CD14-positive monocyte (primary cell): ENCODE measurements around the gene GID8. TPM values are rescaled to one million over a fixed set of nuclear protein-coding genes. Genes with fewer than 3 reads are reported as not detected.

Experiments
- DNase-seq, 3 donors: peaks; one replicate each; pipeline ENCODE4 v3.0.0-alpha.2; 2011 to 2022
- H2AFZ ChIP-seq: 2 replicates; pipeline ENCODE4 v1.6.0; 2012; ENCODE audit warnings: mild to moderate bottlenecking, low read depth, low read length, inconsistent platforms; ENCODE audit not compliant: insufficient read depth, poor library complexity, severe bottlenecking
- H3K27ac ChIP-seq, 2 donors: 1 replicate in 1 of 2; 2 replicates in 1 of 2; pipeline ENCODE4 v1.5.1; 2012 to 2013; ENCODE audit warnings: low read length in 2 of 2, control low read depth in 1 of 2, inconsistent platforms in 1 of 2, low read depth in 1 of 2, mild to moderate bottlenecking in 1 of 2
- H3K27me3 ChIP-seq, 2 donors: one replicate each; pipeline versions ENCODE4 v1.6.0 to v1.6.1; 2011 to 2013; ENCODE audit warnings: low read length in 2 of 2; ENCODE audit not compliant: control insufficient read depth in 2 of 2, insufficient read depth in 2 of 2
- H3K36me3 ChIP-seq, 2 donors: replicated peaks in 1 of 2; 1 replicate in 1 of 2; 2 replicates in 1 of 2; pipeline versions ENCODE4 v1.5.1 to v1.6.1; 2012 to 2013; ENCODE audit warnings: low read length in 2 of 2, control low read depth in 1 of 2, inconsistent platforms in 1 of 2, mild to moderate bottlenecking in 1 of 2; ENCODE audit not compliant: insufficient read depth in 2 of 2, control insufficient read depth in 1 of 2
- H3K4me1 ChIP-seq, 2 donors: 1 replicate in 1 of 2; 2 replicates in 1 of 2; pipeline versions ENCODE4 v1.5.1 to v1.6.1; 2012 to 2013; ENCODE audit warnings: low read length in 2 of 2, control low read depth in 1 of 2, inconsistent platforms in 1 of 2, mild to moderate bottlenecking in 1 of 2, moderate library complexity in 1 of 2; ENCODE audit not compliant: insufficient read depth in 2 of 2, control insufficient read depth in 1 of 2
- H3K4me2 ChIP-seq: replicated peaks from 2 replicates; pipeline ENCODE3; 2012; ENCODE audit warnings: low read length, moderate library complexity, mild to moderate bottlenecking; ENCODE audit not compliant: poor library complexity, severe bottlenecking; ENCODE audit errors: extremely low read depth
- H3K4me3 ChIP-seq, 3 experiments: fragments of 200-600 bp in 1 of 3; sonication (generic) in 1 of 3; replicated peaks in 1 of 3; 1 replicate in 2 of 3; 2 replicates in 1 of 3; pipeline ENCODE4 v1.5.1; 2011 to 2013; ENCODE audit warnings: low read length in 3 of 3, mild to moderate bottlenecking in 3 of 3, control low read depth in 2 of 3, low read depth in 2 of 3, inconsistent platforms in 1 of 3, moderate library complexity in 1 of 3
- H3K79me2 ChIP-seq: 2 replicates; pipeline ENCODE4 v1.6.0; 2012; ENCODE audit warnings: mild to moderate bottlenecking, control low read depth, inconsistent platforms, low read length, moderate library complexity; ENCODE audit not compliant: insufficient read depth
- H3K9ac ChIP-seq: 2 replicates; pipeline ENCODE4 v1.6.0; 2017; ENCODE audit warnings: low read length, mild to moderate bottlenecking; ENCODE audit not compliant: insufficient read depth, poor library complexity, severe bottlenecking
- H3K9me3 ChIP-seq, 2 donors: replicated peaks in 1 of 2; 1 replicate in 1 of 2; 2 replicates in 1 of 2; pipeline versions ENCODE4 v1.5.1 to v1.6.1; 2012 to 2013; ENCODE audit warnings: low read length in 2 of 2, control low read depth in 1 of 2; ENCODE audit not compliant: control insufficient read depth in 1 of 2, insufficient read depth in 1 of 2
- H4K20me1 ChIP-seq: 2 replicates; pipeline ENCODE4 v1.6.0; 2012; ENCODE audit warnings: mild to moderate bottlenecking, low read length, control low read depth, moderate library complexity; ENCODE audit not compliant: insufficient read depth
- H3K27ac Mint-ChIP-seq, 7 donors: one replicate each; pipeline ENCODE4 v1.8.0; 2020; ENCODE audit warnings: mild to moderate bottlenecking in 7 of 7, mixed read lengths in 7 of 7, moderate library complexity in 6 of 7, inconsistent platforms in 2 of 7
- H3K27me3 Mint-ChIP-seq, 3 donors: one replicate each; pipeline ENCODE4 v1.8.0; 2021 to 2022; ENCODE audit warnings: low read depth in 3 of 3, mild to moderate bottlenecking in 3 of 3, mixed read lengths in 3 of 3, moderate library complexity in 3 of 3, inconsistent platforms in 1 of 3
- H3K36me3 Mint-ChIP-seq, 2 donors: one replicate each; pipeline ENCODE4 v1.8.0; 2020; ENCODE audit warnings: mixed read lengths in 2 of 2, inconsistent platforms in 1 of 2, mild to moderate bottlenecking in 1 of 2
- H3K4me1 Mint-ChIP-seq: one replicate; pipeline ENCODE4 v1.8.0; 2020; ENCODE audit warnings: mild to moderate bottlenecking, mixed read lengths
- H3K4me3 Mint-ChIP-seq, 2 donors: one replicate each; pipeline ENCODE4 v1.8.0; 2020; ENCODE audit warnings: mild to moderate bottlenecking in 2 of 2, mixed read lengths in 2 of 2, moderate library complexity in 1 of 2
- H3K9me3 Mint-ChIP-seq, 7 donors: one replicate each; pipeline ENCODE4 v1.8.0; 2020 to 2022; ENCODE audit warnings: mixed read lengths in 7 of 7, mild to moderate bottlenecking in 6 of 7, moderate library complexity in 6 of 7, inconsistent platforms in 2 of 7
- CTCF ChIP-seq: fragments of 200-600 bp; IDR thresholded peaks from one replicate; pipeline ENCODE4 v1.8.0; 2022; ENCODE audit warnings: antibody characterized with exemption, mild to moderate bottlenecking
- WGBS: methylation state at CpG from one replicate; pipeline ENCODE4 v1.1.5; 2013; ENCODE audit warnings: missing lambda C conversion rate; ENCODE audit not compliant: insufficient coverage; 5-methylcytosine and 5-hydroxymethylcytosine counted together
- intact Hi-C, 2 donors: fragments of 100-400 bp; cut with micrococcal nuclease; formaldehyde crosslinking; loops; one replicate each; pipeline versions ENCODE4 v1.15.0 to v1.15.1; 2023
- polyA plus RNA-seq, 3 donors: library from polyadenylated mRNA; depleted of rRNA in 1 of 3; unstranded in 2 of 3; stranded (reverse) in 1 of 3; fragments of 300-500 nt in 2 of 3; fragments of >200 nt in 1 of 3; fragmentation: Illumina TruSeq in 2 of 3; gene quantifications; 1 replicate in 2 of 3; 2 replicates in 1 of 3; pipeline ENCODE4 v1.2.3, GENCODE V29; 2012 to 2021

GID8 gene
- polyA plus RNA-seq, 3 donors = 12.4 to 19.7 (median 12.7) TPM

- no peaks in the 10 kb centered on the region for H3K9me3 ChIP-seq
- H3K27me3 ChIP-seq = no peaks in the 10 kb centered on the region
- Mint-ChIP-seq H3K4me3 (no peak overlapping the region), H3K27me3 (peaks cover 0 to 2% (median 0%) of the 10 kb centered on the region in 3 donors), H3K9me3 (no peaks in the 10 kb centered on the region), H3K4me1 (peaks cover 40% of the 10 kb centered on the region), H3K36me3 (peaks cover 18 to 33% of the 10 kb centered on the region in 2 donors), H3K27ac (no peak overlapping the region)
- H4K20me1 ChIP-seq = no peaks in the 10 kb centered on the region
- H2AFZ ChIP-seq = no peak overlapping the region
- WGBS = 98% methylated on average over 26 of the region's 36 CpGs
- no peak overlapping the region for H3K27ac ChIP-seq
- H3K4me2 ChIP-seq = no peak overlapping the region
- H3K79me2 ChIP-seq = peaks cover 6% of the 10 kb centered on the region
- H3K4me3 ChIP-seq = no peak overlapping the region
- no peak overlapping the region for H3K9ac ChIP-seq
- no peak for DNase-seq
- peaks cover 4 to 16% of the 10 kb centered on the region in 2 donors for H3K36me3 ChIP-seq
- intact Hi-C loops = no loop called here
- TF ChIP-seq CTCF = no peak
- H3K4me1 ChIP-seq = peaks cover 33 to 34% of the 10 kb centered on the region in 2 donors
Measured at GRCh38 chr20:62957136-62958117, 19.5 kb downstream of the GID8 start.

GRCh38 chr20:62958388-62959100 is 20.6 kb downstream of the GID8 start:
- Mint-ChIP-seq H3K36me3 (peaks cover 22 to 41% of the 10 kb centered on the region in 2 donors), H3K4me1 (peaks cover 32% of the 10 kb centered on the region), H3K9me3 (no peaks in the 10 kb centered on the region), H3K27me3 (peaks cover 0 to 2% (median 0%) of the 10 kb centered on the region in 3 donors), H3K27ac (no peak overlapping the region), H3K4me3 (no peak overlapping the region)
- H3K36me3 ChIP-seq = peaks cover 9 to 28% of the 10 kb centered on the region in 2 donors
- H3K9ac ChIP-seq = no peak overlapping the region
- intact Hi-C loops = no loop called here
- no peak for DNase-seq
- H3K27ac ChIP-seq = no peak overlapping the region
- TF ChIP-seq CTCF = no peak
- peaks cover 5% of the 10 kb centered on the region for H3K79me2 ChIP-seq
- H3K27me3 ChIP-seq = no peaks in the 10 kb centered on the region
- peaks cover 24 to 25% of the 10 kb centered on the region in 2 donors for H3K4me1 ChIP-seq
- H2AFZ ChIP-seq = no peak overlapping the region
- no peaks in the 10 kb centered on the region for H4K20me1 ChIP-seq
- H3K9me3 ChIP-seq = no peaks in the 10 kb centered on the region
- WGBS = 65% methylated on average over 4 of the region's 10 CpGs
- no peak overlapping the region for H3K4me3 ChIP-seq
- H3K4me2 ChIP-seq = no peak overlapping the region
